HCT116 (cell line): ENCODE data around the gene OBP2B.

ENCODE experiments used
- ATF3 ChIP-seq: IDR thresholded peaks from 2 replicates; pipeline ENCODE4 v1.6.1; 2012
- CBX3 ChIP-seq: IDR thresholded peaks from 2 replicates; pipeline ENCODE4 v1.6.1; 2012; ENCODE audit warnings: low read depth
- CEBPB ChIP-seq: IDR thresholded peaks from 2 replicates; pipeline ENCODE4 v1.6.1; 2012; ENCODE audit warnings: low read depth
- CTCF ChIP-seq, 3 experiments: fragments of 200-600 bp in 1 of 3; sonication (generic) in 1 of 3; IDR thresholded peaks in 2 of 3; conservative IDR thresholded peaks in 1 of 3; 2 replicates each; pipeline ENCODE4 v1.5.1; 2012 to 2017; ENCODE audit warnings: low read depth in 2 of 3, low read length in 2 of 3, antibody characterized with exemption in 1 of 3, borderline replicate concordance in 1 of 3, control low read depth in 1 of 3, mild to moderate bottlenecking in 1 of 3, mixed read lengths in 1 of 3, mixed run types in 1 of 3, moderate library complexity in 1 of 3; ENCODE audit not compliant: insufficient read depth in 1 of 3
- EZH2 ChIP-seq: fragments of 200-600 bp; sonication (generic); IDR thresholded peaks from 2 replicates; pipeline ENCODE4 v1.6.1; 2017; ENCODE audit warnings: antibody characterized with exemption, mixed run types
- JUND ChIP-seq: IDR thresholded peaks from 2 replicates; pipeline ENCODE4 v1.6.1; 2012
- MAX ChIP-seq: IDR thresholded peaks from 2 replicates; pipeline ENCODE4 v1.6.1; 2012
- POLR2A ChIP-seq: IDR thresholded peaks from 2 replicates; pipeline ENCODE4 v1.7.0; 2011; ENCODE audit warnings: borderline replicate concordance; ENCODE audit not compliant: insufficient read depth, insufficient read length; ENCODE audit errors: extremely low read depth
- POLR2AphosphoS5 ChIP-seq: IDR thresholded peaks from 2 replicates; pipeline ENCODE4 v1.6.1; 2011; ENCODE audit warnings: mild to moderate bottlenecking, low read depth, low read length, moderate library complexity
- RAD21 ChIP-seq: IDR thresholded peaks from 2 replicates; pipeline ENCODE4 v1.6.1; 2012; ENCODE audit warnings: low read depth, mild to moderate bottlenecking
- REST ChIP-seq: IDR thresholded peaks from 2 replicates; pipeline ENCODE4 v1.6.1; 2012; ENCODE audit warnings: low read depth
- TCF7L2 ChIP-seq: IDR thresholded peaks from 2 replicates; pipeline ENCODE4 v1.7.0; 2011; ENCODE audit warnings: borderline replicate concordance, inconsistent platforms; ENCODE audit not compliant: insufficient read depth, insufficient read length; ENCODE audit errors: extremely low read depth

GRCh38 chr9:133239533-133240090, 30.6 kb upstream of the OBP2B start:
- TF ChIP-seq CTCF (IDR thresholded peaks at IDR 0.05 in 2 of 3, conservative IDR thresholded peaks at IDR 0.05 in 1 of 3; ENCODE audit: borderline replicate concordance in 1 of 3, insufficient read depth in 1 of 3, low read depth in 2 of 3, low read length in 2 of 3): no peak
- no peak for TF ChIP-seq TCF7L2
- TF ChIP-seq POLR2A: no peak
- TF ChIP-seq ATF3: no peak
- TF ChIP-seq EZH2: no peak
- no peak for TF ChIP-seq CEBPB
- TF ChIP-seq REST: no peak
- TF ChIP-seq POLR2AphosphoS5: no peak
- TF ChIP-seq JUND: no peak
- no peak for TF ChIP-seq MAX
- TF ChIP-seq CBX3: no peak
- no peak for TF ChIP-seq RAD21
